Glutamatergic neuron (in vitro differentiated cells): Measurements from ENCODE around the gene IL17REL. TPM values are rescaled to one million over a fixed set of nuclear protein-coding genes. Genes with fewer than 3 reads are reported as not detected.

Experiments used
- DNase-seq: peaks from one replicate; pipeline ENCODE4 v3.0.0; 2022
- H3K27ac Mint-ChIP-seq: one replicate; pipeline ENCODE4 v1.8.0; 2020; ENCODE audit warnings: mild to moderate bottlenecking, mixed read lengths, inconsistent platforms; ENCODE audit not compliant: unreplicated experiment
- H3K27me3 Mint-ChIP-seq: one replicate; pipeline ENCODE4 v1.8.0; 2020; ENCODE audit warnings: mild to moderate bottlenecking, moderate library complexity, mixed read lengths, inconsistent platforms; ENCODE audit not compliant: unreplicated experiment
- H3K36me3 Mint-ChIP-seq: one replicate; pipeline ENCODE4 v1.8.0; 2020; ENCODE audit warnings: mild to moderate bottlenecking, mixed read lengths, inconsistent platforms; ENCODE audit not compliant: unreplicated experiment
- H3K4me1 Mint-ChIP-seq: one replicate; pipeline ENCODE4 v1.8.0; 2020; ENCODE audit warnings: mild to moderate bottlenecking, low read depth, mixed read lengths, inconsistent platforms; ENCODE audit not compliant: unreplicated experiment
- H3K4me3 Mint-ChIP-seq: one replicate; pipeline ENCODE4 v1.8.0; 2020; ENCODE audit warnings: mild to moderate bottlenecking, mixed read lengths, inconsistent platforms; ENCODE audit not compliant: unreplicated experiment
- H3K9me3 Mint-ChIP-seq: one replicate; pipeline ENCODE4 v1.8.0; 2020; ENCODE audit warnings: mild to moderate bottlenecking, moderate library complexity, mixed read lengths, inconsistent platforms; ENCODE audit not compliant: unreplicated experiment
- CTCF ChIP-seq: fragments of 200-600 bp; sonication (generic); IDR thresholded peaks from one replicate; pipeline ENCODE4 v1.5.0; 2021; ENCODE audit not compliant: partially characterized antibody, unreplicated experiment
- total RNA-seq: library from RNA; stranded (reverse); fragmentation: NEBNext Ultra II Directional; extraction: Animal tissue kit (Norgen Biotek cat#: 25700); gene quantifications from one replicate; pipeline ENCODE4 v1.2.1, GENCODE V29; 2021; ENCODE audit not compliant: unreplicated experiment

The IL17REL gene
- total RNA-seq, 1 donor from 2014 or later, result not detected

GRCh38 chr22:50032941-50033601 lies 20.5 kb upstream of the IL17REL start:
- H3K27me3 Mint-ChIP-seq, result peaks cover 4% of the 10 kb centered on the region
- no peak overlapping the region for H3K27ac Mint-ChIP-seq
- no peaks in the 10 kb centered on the region for H3K4me1 Mint-ChIP-seq
- DNase-seq, result no peak
- no peak overlapping the region for H3K4me3 Mint-ChIP-seq
- H3K36me3 Mint-ChIP-seq, result no peaks in the 10 kb centered on the region
- peaks cover 5% of the 10 kb centered on the region for H3K9me3 Mint-ChIP-seq
- TF ChIP-seq CTCF, result no peak

GRCh38 chr22:50032109-50032871 lies 19.7 kb upstream of the IL17REL start:
- H3K36me3 Mint-ChIP-seq, result no peaks in the 10 kb centered on the region

GRCh38 chr22:50031189-50032091 lies 18.9 kb upstream of the IL17REL start:
- Mint-ChIP-seq H3K27me3 (peaks cover 2% of the 10 kb centered on the region), H3K4me1 (no peaks in the 10 kb centered on the region), H3K9me3 (peaks cover 1% of the 10 kb centered on the region), H3K27ac (no peak overlapping the region), H3K4me3 (no peak overlapping the region), H3K36me3 (no peaks in the 10 kb centered on the region)
- DNase-seq, result no peak
- TF ChIP-seq CTCF, result no peak

More at GRCh38 chr22:50032109-50032871, 19.7 kb upstream of the IL17REL start:
- DNase-seq, result no peak
- Mint-ChIP-seq H3K4me1 (no peaks in the 10 kb centered on the region), H3K4me3 (no peak overlapping the region), H3K27ac (no peak overlapping the region), H3K9me3 (peaks cover 3% of the 10 kb centered on the region), H3K27me3 (peaks cover 4% of the 10 kb centered on the region)
- no peak for TF ChIP-seq CTCF

- H3K9me3 Mint-ChIP-seq, result peaks cover 3% of the 10 kb centered on the region
- TF ChIP-seq CTCF, result peak; percentile 66
- H3K4me1 Mint-ChIP-seq, result no peaks in the 10 kb centered on the region
- no peaks in the 10 kb centered on the region for H3K36me3 Mint-ChIP-seq
- peak; percentile 82 for DNase-seq
- peaks cover 2% of the 10 kb centered on the region for H3K27me3 Mint-ChIP-seq
- H3K27ac Mint-ChIP-seq, result no peak overlapping the region
- H3K4me3 Mint-ChIP-seq, result no peak overlapping the region
These were observed 18.0 kb upstream of the IL17REL start for GRCh38 chr22:50030297-50031188.
